Raji (cell line): ENCODE measurements around the gene WASF2.

Source experiments
- POLR2A ChIP-seq: IDR thresholded peaks from 2 replicates; pipeline ENCODE4 v1.6.1; 2011; ENCODE audit warnings: low read depth, low read length, control low read depth; ENCODE audit not compliant: insufficient read depth

Gene WASF2

GRCh38 chr1:27525296-27526272, 35.6 kb upstream of the WASF2 start:
- TF ChIP-seq POLR2A = peak; percentile 47

- TF ChIP-seq POLR2A = no peak
Observed at GRCh38 chr1:27523337-27524020, 33.5 kb upstream of the WASF2 start.

- TF ChIP-seq POLR2A = no peak
Observed at GRCh38 chr1:27522432-27523336, 32.7 kb upstream of the WASF2 start.

- TF ChIP-seq POLR2A = no peak
Observed at GRCh38 chr1:27521861-27522431, 32.0 kb upstream of the WASF2 start.

DNA sequence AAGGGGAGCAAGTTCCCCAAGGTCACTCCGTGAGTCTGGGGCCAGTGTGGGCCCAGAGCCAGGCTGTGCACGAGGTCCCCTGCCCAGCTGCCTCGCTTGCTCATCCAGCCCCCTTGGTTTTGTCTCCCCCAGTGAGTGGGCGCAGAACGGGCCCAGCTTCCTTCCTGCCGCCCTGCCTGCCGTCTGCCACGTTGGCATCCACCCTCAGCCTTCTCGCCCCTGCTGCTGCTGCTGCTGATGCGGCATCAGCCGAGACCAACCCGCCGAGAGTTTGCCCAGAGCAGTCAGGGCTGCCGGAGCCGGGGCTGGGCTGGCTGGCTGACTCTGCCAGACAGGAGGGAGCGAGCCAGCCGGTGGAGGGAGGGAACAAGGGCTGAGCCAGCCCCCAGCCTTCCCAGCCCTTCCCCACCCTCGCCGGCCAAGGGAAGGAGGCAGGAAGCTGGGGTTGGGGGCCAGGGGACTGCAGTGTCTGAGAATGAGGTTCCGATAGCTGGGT, 31.4 kb upstream of the WASF2 start:
- TF ChIP-seq POLR2A = no peak

DNA sequence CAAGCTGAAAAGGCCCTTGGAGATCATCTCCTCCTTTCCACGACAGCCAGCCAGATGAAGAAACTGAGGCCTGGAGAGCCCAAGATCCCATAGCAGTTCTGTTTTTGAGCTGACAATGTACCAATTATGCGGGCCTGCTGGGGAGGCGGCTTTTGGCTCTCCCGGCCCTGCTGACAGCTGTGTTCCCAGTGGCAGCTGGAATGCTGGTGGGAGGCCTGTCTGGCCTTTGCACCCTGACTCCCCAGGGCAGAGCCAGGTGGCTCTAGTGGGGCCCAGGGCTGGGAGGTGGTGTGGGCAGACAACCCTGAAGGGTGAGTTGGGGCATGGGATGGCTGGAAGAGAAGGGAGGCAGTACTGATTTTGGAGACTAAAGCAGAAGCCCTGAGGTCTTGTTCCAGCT, 30.7 kb upstream of the WASF2 start:
- no peak for TF ChIP-seq POLR2A

DNA sequence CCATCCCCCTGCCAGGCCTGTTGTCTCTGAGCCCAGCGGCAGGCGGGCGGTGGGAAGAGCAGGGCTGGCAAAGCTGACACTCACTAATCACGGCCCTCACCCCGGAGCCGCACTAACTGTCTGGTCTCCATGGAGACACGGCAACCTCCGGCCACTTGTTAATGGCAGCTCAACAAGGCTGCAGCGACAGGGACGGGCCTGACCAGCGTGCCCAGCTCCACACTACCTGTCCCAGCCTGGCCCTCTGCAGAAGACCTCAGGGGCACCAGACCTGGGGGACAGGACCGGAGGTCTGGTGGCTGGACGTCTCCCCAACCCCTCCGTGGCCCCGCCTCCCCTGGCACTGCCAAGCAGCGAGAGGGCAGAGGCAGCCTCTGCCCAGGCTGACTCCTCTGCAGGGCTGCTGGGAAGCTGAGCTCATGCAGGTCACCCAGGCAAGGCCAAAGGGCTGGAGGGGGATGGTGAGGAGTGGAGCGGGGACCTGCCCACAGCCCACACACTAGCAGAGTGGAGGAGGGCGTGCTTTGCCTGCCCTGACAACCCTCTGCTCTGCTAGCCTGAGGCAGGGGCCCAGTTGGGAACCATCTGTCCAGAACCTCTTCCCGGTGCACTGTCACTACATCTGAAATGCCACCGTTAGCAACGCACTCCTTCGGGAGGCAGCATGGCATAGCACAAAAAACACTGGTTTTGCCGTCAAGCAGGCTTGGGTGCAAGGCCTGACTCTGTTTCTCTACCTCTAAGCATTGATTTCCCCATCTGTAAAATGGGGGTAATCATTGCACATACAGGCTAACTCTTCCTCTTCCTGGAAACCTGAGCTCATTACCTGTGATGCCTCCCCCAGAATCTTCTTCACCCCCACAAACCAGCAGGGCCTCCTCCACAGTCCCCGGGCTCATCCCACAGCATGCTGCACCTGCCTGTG, 29.6 kb upstream of the WASF2 start:
- no peak for TF ChIP-seq POLR2A

- no peak for TF ChIP-seq POLR2A
Observed at GRCh38 chr1:27518808-27519207, 28.8 kb upstream of the WASF2 start.

DNA sequence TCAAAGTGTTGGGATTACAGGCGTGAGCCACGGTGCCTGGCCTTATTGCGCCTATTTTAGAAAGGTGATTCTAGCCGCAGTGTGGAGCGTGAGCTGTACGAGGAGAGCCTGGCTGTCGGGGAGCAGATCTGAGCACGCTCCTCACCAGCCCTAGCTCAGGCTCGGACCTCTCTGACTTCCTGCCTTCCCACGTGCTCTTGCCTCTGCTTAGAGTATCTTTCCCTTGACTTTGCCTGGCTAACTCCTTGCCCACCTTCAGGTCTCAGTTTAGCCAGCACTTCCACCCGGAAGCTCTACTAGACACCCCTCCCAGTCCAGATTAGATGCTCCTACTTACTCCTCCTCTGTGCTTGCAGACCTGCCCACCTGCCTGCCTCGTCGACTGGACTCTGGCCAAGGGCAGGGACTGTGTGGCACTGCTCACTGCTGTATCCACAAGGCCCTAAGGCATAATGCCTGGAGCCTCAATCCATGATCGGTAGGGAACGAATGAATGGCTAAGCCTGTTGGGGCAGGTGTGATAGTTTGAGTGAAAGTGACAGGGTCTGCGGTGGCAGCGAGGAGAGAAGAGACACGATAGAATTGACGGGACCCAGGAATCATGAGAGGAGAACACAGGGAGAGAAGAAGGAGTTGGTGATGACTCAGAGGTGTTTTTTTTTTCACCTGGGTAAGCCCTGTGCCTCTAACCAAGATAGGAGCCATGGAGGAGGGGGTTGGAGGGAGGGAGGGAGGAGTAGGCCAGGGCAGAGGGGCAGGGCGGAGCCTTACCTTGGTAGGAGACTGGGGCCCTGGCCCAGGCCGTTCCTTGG, 28.1 kb upstream of the WASF2 start:
- TF ChIP-seq POLR2A = no peak

DNA sequence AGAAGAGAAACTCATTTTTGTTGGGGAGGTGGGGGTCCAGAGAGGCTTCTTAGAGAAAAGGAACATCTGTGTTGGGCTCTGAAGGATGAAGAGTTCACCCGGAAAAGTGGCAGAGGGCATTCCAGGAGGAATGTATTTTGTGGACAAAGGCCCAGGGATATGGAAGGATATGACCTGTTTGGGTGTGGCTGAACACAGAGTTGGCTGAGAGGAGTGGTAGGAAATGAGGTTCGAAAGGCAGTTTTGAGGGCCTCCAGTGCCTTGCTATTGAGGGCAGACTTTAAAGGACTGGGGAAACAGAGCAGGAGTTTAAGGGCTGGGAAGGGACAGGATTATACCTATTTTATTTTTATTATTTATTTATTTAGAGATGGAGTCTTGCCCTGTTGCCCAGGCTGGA, 27.3 kb upstream of the WASF2 start:
- TF ChIP-seq POLR2A = no peak

- no peak for TF ChIP-seq POLR2A
Observed at GRCh38 chr1:27515626-27516025, 25.7 kb upstream of the WASF2 start.

DNA sequence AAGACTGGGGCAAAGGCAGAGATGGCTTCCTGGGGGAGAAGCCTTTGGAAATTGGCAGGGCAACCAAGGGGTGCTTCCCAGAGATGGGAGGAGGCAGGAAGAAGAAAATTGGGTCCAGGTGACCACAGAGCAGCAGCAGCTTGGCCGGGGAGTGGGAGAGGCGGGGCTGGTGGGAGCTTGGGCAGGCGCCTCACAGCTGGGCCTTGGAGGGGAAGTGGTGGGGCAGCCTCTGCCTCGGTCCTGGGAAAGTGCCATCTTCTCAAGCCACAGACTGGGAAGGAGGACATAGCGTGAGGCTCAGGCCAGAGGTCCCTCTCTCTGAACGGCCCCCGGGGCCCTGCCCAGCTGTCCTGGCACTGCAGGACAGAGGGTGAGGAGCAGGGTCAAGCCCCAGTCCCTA, 24.0 kb upstream of the WASF2 start:
- no peak for TF ChIP-seq POLR2A

DNA sequence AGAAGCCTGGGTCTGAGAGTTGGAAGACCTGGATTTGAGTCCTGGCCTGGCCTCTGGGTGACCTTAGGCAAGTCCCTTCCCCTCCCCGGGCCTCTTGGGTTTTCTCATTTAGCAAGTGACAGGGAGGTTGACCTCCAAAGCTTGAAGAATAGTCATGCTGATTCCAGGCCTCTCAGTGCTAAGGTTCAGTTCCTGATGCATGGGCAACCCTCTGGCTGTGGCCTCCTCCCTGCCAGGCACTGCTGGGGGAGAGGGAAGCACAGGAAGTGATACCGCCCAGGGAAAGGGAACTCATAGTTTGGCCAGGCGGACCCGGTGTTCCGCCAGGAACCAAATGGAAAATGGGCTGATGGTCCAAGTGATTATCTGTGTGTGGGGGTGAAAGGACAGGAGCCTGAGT, 23.6 kb upstream of the WASF2 start:
- no peak for TF ChIP-seq POLR2A
